ENCODE data around the gene ADAMTS17.

The ADAMTS17 gene

DNA sequence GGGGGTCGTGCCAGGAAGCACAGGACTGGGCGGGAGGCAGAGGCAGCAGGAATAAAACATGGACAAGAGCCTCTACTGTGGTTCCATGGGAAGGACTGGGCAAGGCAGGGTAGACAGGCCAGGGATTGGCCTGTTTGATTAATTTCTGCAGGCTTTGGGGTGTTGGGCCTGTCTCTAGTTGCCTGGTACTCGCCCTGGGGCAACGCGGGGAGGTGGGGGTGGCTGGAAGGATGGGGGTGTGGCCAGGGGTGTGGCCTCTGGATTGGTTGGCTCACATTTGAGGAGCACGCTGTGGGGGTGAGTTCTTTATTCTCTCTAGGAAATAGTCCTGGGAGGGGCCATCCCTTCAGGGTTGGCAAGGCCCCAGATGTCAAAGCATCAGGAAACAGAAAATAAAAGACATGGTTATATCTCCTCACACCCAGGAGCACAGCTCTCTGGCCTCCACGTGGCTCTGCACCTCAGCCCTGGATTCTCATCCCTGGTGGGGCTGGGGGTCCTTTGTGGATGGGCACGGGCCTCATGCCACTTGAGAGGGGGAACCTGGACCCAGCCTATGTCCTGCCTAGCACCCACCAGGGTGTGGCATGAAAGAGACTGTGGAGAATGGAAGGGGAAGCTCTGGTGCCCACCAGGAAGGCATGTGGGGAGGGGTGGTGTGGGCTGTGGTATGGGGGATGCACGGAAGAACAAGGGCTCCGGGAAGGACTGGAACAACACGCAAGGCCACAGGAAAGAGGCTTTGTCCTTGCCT is 385.6 kb downstream of the ADAMTS17 start:
- Histone ChIP-seq H4K20me1 (ENCODE audit: insufficient read depth, low read length) (no peaks in the 10 kb centered on the region), H3K36me3 (replicated peaks; ENCODE audit: low read depth, low read length) (no peaks in the 10 kb centered on the region), H3K27me3 (ENCODE audit: low read depth, low read length) (peaks cover 12% of the 10 kb centered on the region), H3K4me3 (ENCODE audit: low read length) (no peak overlapping the region), H3K9me3 (ENCODE audit: insufficient read depth, low read length) (no peaks in the 10 kb centered on the region), H3K79me2 (ENCODE audit: low read length) (no peaks in the 10 kb centered on the region), H3K27ac (ENCODE audit: low read length) (no peak overlapping the region), H3K4me2 (ENCODE audit: low read length) (no peak overlapping the region), H2AFZ (ENCODE audit: low read depth, low read length) (no peak overlapping the region), H3K9ac (ENCODE audit: low read length) (no peak overlapping the region), H3K4me1 (ENCODE audit: low read length) (no peaks in the 10 kb centered on the region)
- TF ChIP-seq EZH2phosphoT487 (IDR thresholded peaks at IDR 0.05; ENCODE audit: low read depth), result no peak
- TF ChIP-seq, protein P1, sequence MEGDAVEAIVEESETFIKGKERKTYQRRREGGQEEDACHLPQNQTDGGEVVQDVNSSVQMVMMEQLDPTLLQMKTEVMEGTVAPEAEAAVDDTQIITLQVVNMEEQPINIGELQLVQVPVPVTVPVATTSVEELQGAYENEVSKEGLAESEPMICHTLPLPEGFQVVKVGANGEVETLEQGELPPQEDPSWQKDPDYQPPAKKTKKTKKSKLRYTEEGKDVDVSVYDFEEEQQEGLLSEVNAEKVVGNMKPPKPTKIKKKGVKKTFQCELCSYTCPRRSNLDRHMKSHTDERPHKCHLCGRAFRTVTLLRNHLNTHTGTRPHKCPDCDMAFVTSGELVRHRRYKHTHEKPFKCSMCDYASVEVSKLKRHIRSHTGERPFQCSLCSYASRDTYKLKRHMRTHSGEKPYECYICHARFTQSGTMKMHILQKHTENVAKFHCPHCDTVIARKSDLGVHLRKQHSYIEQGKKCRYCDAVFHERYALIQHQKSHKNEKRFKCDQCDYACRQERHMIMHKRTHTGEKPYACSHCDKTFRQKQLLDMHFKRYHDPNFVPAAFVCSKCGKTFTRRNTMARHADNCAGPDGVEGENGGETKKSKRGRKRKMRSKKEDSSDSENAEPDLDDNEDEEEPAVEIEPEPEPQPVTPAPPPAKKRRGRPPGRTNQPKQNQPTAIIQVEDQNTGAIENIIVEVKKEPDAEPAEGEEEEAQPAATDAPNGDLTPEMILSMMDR (IDR thresholded peaks at IDR 0.05; ENCODE audit: low read depth, low read length), result no peak

DNA sequence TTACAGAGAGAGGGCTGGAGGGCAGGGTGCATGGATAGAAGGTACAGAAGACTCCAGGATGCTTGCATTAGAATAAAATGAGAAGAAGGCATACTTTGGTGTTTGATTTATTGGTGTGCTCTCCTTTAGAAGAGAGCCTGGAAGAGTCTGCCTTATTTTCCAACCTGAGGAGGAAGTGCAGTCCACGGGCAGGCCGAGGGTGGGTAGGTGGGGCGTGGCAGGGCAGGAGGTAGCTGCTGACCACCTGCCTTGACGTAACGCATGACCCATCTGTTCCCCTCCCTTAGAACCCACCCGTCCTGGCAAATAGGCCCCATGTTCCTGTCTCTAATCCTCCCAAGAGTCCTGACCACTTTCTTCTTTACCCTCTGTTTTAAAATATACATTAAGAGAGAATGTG is 386.2 kb downstream of the ADAMTS17 start:
- no peaks in the 10 kb centered on the region for H3K36me3 ChIP-seq (replicated peaks; ENCODE audit: low read depth, low read length)
- H4K20me1 ChIP-seq (ENCODE audit: insufficient read depth, low read length), result no peaks in the 10 kb centered on the region
- no peaks in the 10 kb centered on the region for H3K9me3 ChIP-seq (ENCODE audit: insufficient read depth, low read length)
- no peak overlapping the region for H3K4me3 ChIP-seq (ENCODE audit: low read length)
- no peak overlapping the region for H3K9ac ChIP-seq (ENCODE audit: low read length)
- TF ChIP-seq, protein P1 (IDR thresholded peaks at IDR 0.05; ENCODE audit: low read depth, low read length), result no peak
- no peak for TF ChIP-seq EZH2phosphoT487 (IDR thresholded peaks at IDR 0.05; ENCODE audit: low read depth)
- peaks cover 12% of the 10 kb centered on the region for H3K27me3 ChIP-seq (ENCODE audit: low read depth, low read length)
- no peak overlapping the region for H3K27ac ChIP-seq (ENCODE audit: low read length)
- no peak overlapping the region for H2AFZ ChIP-seq (ENCODE audit: low read depth, low read length)
- H3K79me2 ChIP-seq (ENCODE audit: low read length), result no peaks in the 10 kb centered on the region
- H3K4me1 ChIP-seq (ENCODE audit: low read length), result no peaks in the 10 kb centered on the region
- no peak overlapping the region for H3K4me2 ChIP-seq (ENCODE audit: low read length)

DNA sequence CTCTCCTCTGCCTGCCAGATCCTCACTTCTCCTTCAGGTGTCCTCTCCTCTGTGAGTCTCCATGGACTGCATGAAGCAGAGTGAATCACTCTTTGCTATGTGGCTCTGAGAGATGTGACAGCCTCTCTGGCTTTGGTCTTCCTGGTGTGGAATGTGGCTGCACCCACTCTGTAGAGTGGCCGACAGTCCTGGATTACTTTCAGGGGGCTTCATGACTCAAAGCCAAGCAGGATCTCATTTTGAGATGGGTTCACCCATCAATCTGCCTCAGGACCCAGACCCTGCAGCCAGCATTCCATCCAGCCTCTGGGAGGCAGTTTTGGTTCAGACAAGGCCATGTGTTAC is 386.6 kb downstream of the ADAMTS17 start:
- H3K4me2 ChIP-seq (ENCODE audit: low read length), result no peak overlapping the region
- no peaks in the 10 kb centered on the region for H3K79me2 ChIP-seq (ENCODE audit: low read length)

DNA sequence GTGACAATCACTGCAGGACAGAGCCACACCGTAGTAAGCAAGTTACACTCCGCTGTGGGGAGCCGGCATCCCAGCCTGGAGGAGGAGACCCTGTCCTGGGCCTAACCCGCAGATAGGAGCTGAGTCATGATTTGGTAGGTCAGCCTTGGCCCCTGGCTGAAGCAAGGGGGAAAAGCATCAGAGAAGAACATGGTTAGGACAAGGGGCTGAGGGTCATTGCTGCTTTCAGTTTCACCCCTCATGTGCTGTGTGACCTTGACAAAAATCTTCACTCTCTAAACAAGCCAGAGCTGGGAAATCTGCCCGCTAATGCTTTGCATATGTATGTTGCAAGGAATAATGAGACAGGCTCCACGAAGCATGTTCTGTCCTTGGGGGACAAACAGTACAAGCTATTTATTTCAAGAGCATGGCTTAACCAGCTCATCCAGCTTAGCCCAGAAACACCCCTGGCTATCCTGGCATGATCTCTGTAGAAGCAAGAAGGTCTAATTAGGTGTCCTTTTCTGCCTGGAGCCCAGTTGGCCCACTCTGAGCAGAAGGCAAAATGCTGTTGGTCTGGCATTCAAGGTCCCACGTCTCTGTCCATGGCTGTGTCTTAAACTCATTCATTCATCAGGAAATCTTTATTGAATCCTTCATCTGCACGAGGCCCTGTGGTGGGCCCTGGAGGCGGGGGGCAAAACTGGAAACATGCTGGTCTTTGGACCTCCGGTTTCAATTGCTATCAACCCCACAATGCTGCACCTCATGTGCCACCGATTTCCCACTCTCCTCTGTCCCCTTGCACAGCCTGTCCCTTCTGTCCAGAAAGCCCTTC is 387.2 kb downstream of the ADAMTS17 start:
- no peaks in the 10 kb centered on the region for H3K36me3 ChIP-seq (replicated peaks; ENCODE audit: low read depth, low read length)
- no peaks in the 10 kb centered on the region for H4K20me1 ChIP-seq (ENCODE audit: insufficient read depth, low read length)
- peaks cover 10% of the 10 kb centered on the region for H3K27me3 ChIP-seq (ENCODE audit: low read depth, low read length)
- H3K4me1 ChIP-seq (ENCODE audit: low read length), result no peaks in the 10 kb centered on the region
- TF ChIP-seq, protein P1 (IDR thresholded peaks at IDR 0.05; ENCODE audit: low read depth, low read length), result no peak
- TF ChIP-seq EZH2phosphoT487 (IDR thresholded peaks at IDR 0.05; ENCODE audit: low read depth), result no peak
- H3K4me3 ChIP-seq (ENCODE audit: low read length), result no peak overlapping the region
- H3K9me3 ChIP-seq (ENCODE audit: insufficient read depth, low read length), result no peaks in the 10 kb centered on the region
- no peaks in the 10 kb centered on the region for H3K79me2 ChIP-seq (ENCODE audit: low read length)
- no peak overlapping the region for H3K4me2 ChIP-seq (ENCODE audit: low read length)
- H3K27ac ChIP-seq (ENCODE audit: low read length), result no peak overlapping the region
- H2AFZ ChIP-seq (ENCODE audit: low read depth, low read length), result no peak overlapping the region
- H3K9ac ChIP-seq (ENCODE audit: low read length), result no peak overlapping the region

More for the DNA sequence above, 386.6 kb downstream of the ADAMTS17 start:
- Histone ChIP-seq H3K4me3 (ENCODE audit: low read length) (no peak overlapping the region), H3K36me3 (replicated peaks; ENCODE audit: low read depth, low read length) (no peaks in the 10 kb centered on the region), H3K4me1 (ENCODE audit: low read length) (no peaks in the 10 kb centered on the region), H3K9me3 (ENCODE audit: insufficient read depth, low read length) (no peaks in the 10 kb centered on the region), H3K27me3 (ENCODE audit: low read depth, low read length) (peaks cover 12% of the 10 kb centered on the region), H3K9ac (ENCODE audit: low read length) (no peak overlapping the region), H2AFZ (ENCODE audit: low read depth, low read length) (no peak overlapping the region), H4K20me1 (ENCODE audit: insufficient read depth, low read length) (no peaks in the 10 kb centered on the region), H3K27ac (ENCODE audit: low read length) (no peak overlapping the region)
- TF ChIP-seq, protein P1 (IDR thresholded peaks at IDR 0.05; ENCODE audit: low read depth, low read length), result no peak
- no peak for TF ChIP-seq EZH2phosphoT487 (IDR thresholded peaks at IDR 0.05; ENCODE audit: low read depth)

All from OCI-LY3 (cell line).